ENCODE results near the gene LMNTD1. TPM values are rescaled to one million over a fixed set of nuclear protein-coding genes. Genes with fewer than 3 reads are reported as not detected.

The LMNTD1 gene
- total and polyA plus RNA-seq, 2 of the 4 experiments (the other 2 are of a cell fraction) = 1.5 to 4.3 TPM

- ATAC-seq (ENCODE audit: low read depth) (peak; percentile 86), DNase-seq (peak; percentile 76)
- ChIA-PET POLR2A (ENCODE audit: unreplicated experiment) (interaction anchor here (0.7 kb wide), 1 partner anchor 9 kb away, joined by 3 read pairs; no protein-coding TSS in a partner anchor), CTCF (no interaction called here)
- in situ Hi-C loops (cut with MboI; ENCODE audit: low sequenced_read_pairs) (no loop called here), intact Hi-C loops (cut with micrococcal nuclease) (no loop called here), dilution Hi-C loops (cut with HindIII; ENCODE audit: low sequenced_read_pairs, unreplicated experiment) (no loop called here)
- H2BK15ac ChIP-seq (ENCODE audit: low read depth, low read length) = 0 out of 3 replicates have a peak overlapping the region, but pooled peaks have one; percentile 93
- no peak overlapping the region for H3K23ac ChIP-seq (ENCODE audit: low read depth, low read length)
- no peaks in the 10 kb centered on the region for H3K27me3 ChIP-seq (ENCODE audit: control insufficient read depth, insufficient read depth, low read length)
- H2BK120ac ChIP-seq (ENCODE audit: low read depth, low read length) = peak overlapping the region; percentile 73
- no peak overlapping the region for H3K4me3 ChIP-seq (ENCODE audit: insufficient read depth, low read depth, low read length)
- H2AK5ac ChIP-seq (ENCODE audit: low read depth, low read length) = no peak overlapping the region
- peaks cover 17% of the 10 kb centered on the region for H3K4me1 ChIP-seq (ENCODE audit: control insufficient read depth, insufficient read depth, low read length)
- H3K9ac ChIP-seq (ENCODE audit: low read depth, low read length) = 0 out of 2 replicates have a peak overlapping the region, but pooled peaks have one; percentile 2
- no peak overlapping the region for H3K4ac ChIP-seq (ENCODE audit: low read depth, low read length)
- no peak for TF ChIP-seq CEBPB (IDR thresholded peaks at IDR 0.05; ENCODE audit: low read depth, low read length)
- TF ChIP-seq, protein P1, sequence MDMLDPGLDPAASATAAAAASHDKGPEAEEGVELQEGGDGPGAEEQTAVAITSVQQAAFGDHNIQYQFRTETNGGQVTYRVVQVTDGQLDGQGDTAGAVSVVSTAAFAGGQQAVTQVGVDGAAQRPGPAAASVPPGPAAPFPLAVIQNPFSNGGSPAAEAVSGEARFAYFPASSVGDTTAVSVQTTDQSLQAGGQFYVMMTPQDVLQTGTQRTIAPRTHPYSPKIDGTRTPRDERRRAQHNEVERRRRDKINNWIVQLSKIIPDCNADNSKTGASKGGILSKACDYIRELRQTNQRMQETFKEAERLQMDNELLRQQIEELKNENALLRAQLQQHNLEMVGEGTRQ (IDR thresholded peaks at IDR 0.05; ENCODE audit: low read depth, low read length) = no peak
- no peak for TF ChIP-seq RCOR1 (IDR thresholded peaks at IDR 0.05; ENCODE audit: insufficient replicate concordance, low read length)
- no peak for TF ChIP-seq MAFK (IDR thresholded peaks at IDR 0.05; ENCODE audit: low read depth, low read length)
- TF ChIP-seq MXI1 (IDR thresholded peaks at IDR 0.05; ENCODE audit: borderline replicate concordance, low read depth, low read length) = no peak
- TF ChIP-seq POLR2A (IDR thresholded peaks at IDR 0.05; ENCODE audit: low read depth, low read length) = no peak
- no peak for TF ChIP-seq FOS (IDR thresholded peaks at IDR 0.05; ENCODE audit: low read depth, low read length)
- TF ChIP-seq CHD1 (IDR thresholded peaks at IDR 0.05; ENCODE audit: low read depth, low read length) = no peak
- no peak for TF ChIP-seq RAD21 (IDR thresholded peaks at IDR 0.05; ENCODE audit: low read length)
- TF ChIP-seq RFX5 (IDR thresholded peaks at IDR 0.05; ENCODE audit: low read depth, low read length) = no peak
- no peak for TF ChIP-seq MAZ (IDR thresholded peaks at IDR 0.05; ENCODE audit: borderline replicate concordance, low read depth, low read length)
- H3K56ac ChIP-seq (ENCODE audit: extremely low read depth, insufficient read depth, low read length) = peak overlapping the region; percentile 68; the same call in 1 of the 2 replicates
- no peaks in the 10 kb centered on the region for H3K9me3 ChIP-seq (ENCODE audit: control insufficient read depth, insufficient read depth, low read length)
- H3K36me3 ChIP-seq (ENCODE audit: control insufficient read depth, insufficient read depth, low read length) = no peaks in the 10 kb centered on the region
- H2BK20ac ChIP-seq (ENCODE audit: low read depth, low read length) = peak overlapping the region; percentile 60; the same call in 1 of the 2 replicates
- peaks cover 6% of the 10 kb centered on the region for H3K9me1 ChIP-seq (ENCODE audit: insufficient read depth, low read length)
- no peak overlapping the region for H2AK9ac ChIP-seq (replicated peaks; ENCODE audit: low read depth, low read length, poor library complexity)
- H2AFZ ChIP-seq (replicated peaks; ENCODE audit: low read length, poor library complexity) = no peak overlapping the region
- peak overlapping the region; percentile 97; the same call in 1 of the 2 replicates for H4K5ac ChIP-seq (ENCODE audit: low read depth, low read length)
- no peaks in the 10 kb centered on the region for H4K20me1 ChIP-seq (ENCODE audit: insufficient read depth, low read length)
- no peak overlapping the region for H3K14ac ChIP-seq (replicated peaks; ENCODE audit: low read depth, low read length)
- H3K4me2 ChIP-seq (ENCODE audit: low read depth, low read length) = peak overlapping the region; percentile 93; the same call in 1 of the 2 replicates
- peak overlapping the region; percentile 55; the same call in 1 of the 2 replicates for H3K27ac ChIP-seq (ENCODE audit: insufficient read depth, low read length)
- H4K8ac ChIP-seq (ENCODE audit: low read depth in 2 of 2, low read length in 2 of 2) = peak overlapping the region in 1 of 2 experiments; percentile 37; a peak in 2 of 4 replicates
- peak overlapping the region; percentile 97 for H3K18ac ChIP-seq (ENCODE audit: low read depth, low read length)
- BruUV-seq (replicated peaks) = no TSS peak
- no peaks in the 10 kb centered on the region for H3K79me1 ChIP-seq (ENCODE audit: low read depth in 1 of 2, low read length in 2 of 2)
- peak overlapping the region; percentile 92 for H2BK5ac ChIP-seq (ENCODE audit: low read depth, low read length, poor library complexity, severe bottlenecking)
- no peak overlapping the region for H4K91ac ChIP-seq (ENCODE audit: insufficient read depth, low read depth, low read length)
These were observed 120.1 kb downstream of the LMNTD1 start for GRCh38 chr12:25433024-25433423.

All from IMR-90 (cell line).